ENCODE results near the gene STX8. TPM values are rescaled to one million over a fixed set of nuclear protein-coding genes. Genes with fewer than 3 reads are reported as not detected.

Gene STX8
- total RNA-seq, 1 donor from 2014 or later = 50.6 TPM

DNA sequence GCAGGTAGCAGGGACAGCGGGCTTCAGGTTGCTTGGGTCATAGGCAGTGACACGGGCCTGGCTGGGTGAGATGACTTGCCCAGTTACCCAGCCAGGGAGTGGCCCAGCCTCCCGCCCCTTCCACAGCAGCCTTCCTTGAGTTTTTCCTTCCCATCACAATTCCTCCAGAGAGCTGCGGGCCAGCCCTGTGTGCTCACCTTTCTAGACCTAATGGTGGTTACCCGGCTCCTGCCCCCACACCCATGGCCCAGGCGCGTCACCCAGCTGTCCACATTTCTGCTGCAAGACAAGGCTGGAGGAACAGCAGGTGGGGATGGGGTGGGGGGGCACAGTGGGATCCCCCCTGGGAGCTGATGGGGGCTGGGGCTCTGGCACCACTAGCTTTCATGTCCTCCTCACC lies 351.1 kb downstream of the STX8 start:
- DNase-seq (ENCODE audit: low spot score) = peak; percentile 68
- TF ChIP-seq, protein P1, sequence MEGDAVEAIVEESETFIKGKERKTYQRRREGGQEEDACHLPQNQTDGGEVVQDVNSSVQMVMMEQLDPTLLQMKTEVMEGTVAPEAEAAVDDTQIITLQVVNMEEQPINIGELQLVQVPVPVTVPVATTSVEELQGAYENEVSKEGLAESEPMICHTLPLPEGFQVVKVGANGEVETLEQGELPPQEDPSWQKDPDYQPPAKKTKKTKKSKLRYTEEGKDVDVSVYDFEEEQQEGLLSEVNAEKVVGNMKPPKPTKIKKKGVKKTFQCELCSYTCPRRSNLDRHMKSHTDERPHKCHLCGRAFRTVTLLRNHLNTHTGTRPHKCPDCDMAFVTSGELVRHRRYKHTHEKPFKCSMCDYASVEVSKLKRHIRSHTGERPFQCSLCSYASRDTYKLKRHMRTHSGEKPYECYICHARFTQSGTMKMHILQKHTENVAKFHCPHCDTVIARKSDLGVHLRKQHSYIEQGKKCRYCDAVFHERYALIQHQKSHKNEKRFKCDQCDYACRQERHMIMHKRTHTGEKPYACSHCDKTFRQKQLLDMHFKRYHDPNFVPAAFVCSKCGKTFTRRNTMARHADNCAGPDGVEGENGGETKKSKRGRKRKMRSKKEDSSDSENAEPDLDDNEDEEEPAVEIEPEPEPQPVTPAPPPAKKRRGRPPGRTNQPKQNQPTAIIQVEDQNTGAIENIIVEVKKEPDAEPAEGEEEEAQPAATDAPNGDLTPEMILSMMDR (IDR thresholded peaks at IDR 0.05) = no peak
- Mint-ChIP-seq H3K36me3 (ENCODE audit: low read depth) (no peaks in the 10 kb centered on the region), H3K27ac (ENCODE audit: unreplicated experiment) (no peak overlapping the region), H3K4me1 (ENCODE audit: low read depth) (peaks cover 1% of the 10 kb centered on the region), H3K4me3 (ENCODE audit: unreplicated experiment) (no peak overlapping the region), H3K27me3 (ENCODE audit: low read depth) (peaks cover 1% of the 10 kb centered on the region), H3K9me3 (ENCODE audit: low read depth) (no peaks in the 10 kb centered on the region)

DNA sequence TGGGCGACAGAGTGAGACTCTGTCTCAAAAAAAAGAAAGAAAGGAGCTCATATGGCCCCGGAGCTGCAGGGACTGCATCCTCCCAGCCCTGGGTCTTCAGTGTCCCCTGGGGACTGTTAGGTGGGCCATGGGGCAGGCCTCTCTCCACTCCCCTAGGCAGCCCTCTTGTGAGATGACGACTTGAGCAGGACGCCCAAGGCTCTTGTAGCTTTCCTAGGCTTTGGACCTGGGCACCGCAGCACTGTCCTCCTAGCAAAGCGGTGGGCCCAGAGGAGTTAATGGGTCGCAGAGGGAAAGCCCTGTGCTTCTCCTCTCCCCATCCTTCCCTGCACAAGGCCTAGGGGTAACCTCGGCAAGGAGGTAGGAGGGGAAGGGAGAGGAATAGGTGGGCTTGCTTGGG lies 352.1 kb downstream of the STX8 start:
- no peaks in the 10 kb centered on the region for H3K9me3 Mint-ChIP-seq (ENCODE audit: low read depth)
- H3K36me3 Mint-ChIP-seq (ENCODE audit: low read depth) = no peaks in the 10 kb centered on the region
- no peaks in the 10 kb centered on the region for H3K27me3 Mint-ChIP-seq (ENCODE audit: low read depth)
- no peak for DNase-seq (ENCODE audit: low spot score)
- H3K4me3 Mint-ChIP-seq (ENCODE audit: unreplicated experiment) = no peak overlapping the region
- no peak overlapping the region for H3K27ac Mint-ChIP-seq (ENCODE audit: unreplicated experiment)
- TF ChIP-seq, protein P1 (IDR thresholded peaks at IDR 0.05) = no peak
- H3K4me1 Mint-ChIP-seq (ENCODE audit: low read depth) = no peaks in the 10 kb centered on the region

- H3K9me3 Mint-ChIP-seq (ENCODE audit: low read depth) = no peaks in the 10 kb centered on the region
- TF ChIP-seq, protein P1 (IDR thresholded peaks at IDR 0.05) = no peak
- no peak overlapping the region for H3K27ac Mint-ChIP-seq (ENCODE audit: unreplicated experiment)
- H3K4me3 Mint-ChIP-seq (ENCODE audit: unreplicated experiment) = no peak overlapping the region
- H3K27me3 Mint-ChIP-seq (ENCODE audit: low read depth) = no peaks in the 10 kb centered on the region
- H3K4me1 Mint-ChIP-seq (ENCODE audit: low read depth) = peaks cover 14% of the 10 kb centered on the region
- peaks cover 3% of the 10 kb centered on the region for H3K36me3 Mint-ChIP-seq (ENCODE audit: low read depth)
- no peak for DNase-seq (ENCODE audit: low spot score)
These were observed 353.8 kb downstream of the STX8 start for GRCh38 chr17:9221922-9222180.

DNA sequence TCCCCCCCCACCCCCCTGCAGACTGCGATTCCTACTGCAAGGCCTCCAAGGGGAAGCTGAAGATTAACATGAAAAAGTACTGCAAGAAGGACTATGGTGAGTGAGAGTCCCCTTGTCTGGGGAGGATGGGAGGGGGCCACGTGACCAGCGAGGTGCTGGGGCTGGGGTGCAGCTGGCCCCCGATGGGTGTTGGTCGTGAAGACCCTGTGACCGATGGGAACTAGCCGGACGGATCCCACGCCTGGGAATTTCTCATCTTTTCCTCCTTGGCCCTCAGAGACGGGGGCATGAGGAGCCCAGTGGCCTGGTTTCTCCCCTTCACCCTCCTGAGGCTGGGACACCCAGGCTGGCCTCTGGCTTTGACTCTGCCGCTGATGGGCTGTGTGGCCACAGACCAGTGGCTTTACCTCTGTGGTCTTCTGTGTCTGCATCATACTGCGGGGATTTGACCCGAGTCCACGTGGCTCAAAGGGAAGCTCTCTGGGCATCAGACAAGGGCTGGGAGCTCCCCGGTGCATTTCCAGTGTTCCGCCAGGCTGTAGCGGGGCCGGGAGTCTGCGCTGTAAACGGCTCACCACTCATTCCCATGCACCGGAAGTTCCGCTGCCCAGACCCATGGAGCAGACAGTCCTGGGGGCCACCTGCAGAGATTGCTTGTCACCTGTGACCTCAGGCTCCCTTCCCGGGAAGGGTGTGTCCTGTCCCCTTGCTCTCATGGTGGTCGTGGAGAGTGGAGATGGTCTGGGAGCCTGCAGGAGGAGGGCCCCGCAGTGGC lies 354.3 kb downstream of the STX8 start:
- TF ChIP-seq, protein P1 (IDR thresholded peaks at IDR 0.05) = no peak
- H3K4me1 Mint-ChIP-seq (ENCODE audit: low read depth) = peaks cover 14% of the 10 kb centered on the region
- peaks cover 3% of the 10 kb centered on the region for H3K36me3 Mint-ChIP-seq (ENCODE audit: low read depth)
- H3K27ac Mint-ChIP-seq (ENCODE audit: unreplicated experiment) = no peak overlapping the region
- H3K9me3 Mint-ChIP-seq (ENCODE audit: low read depth) = peaks cover 2% of the 10 kb centered on the region
- no peak overlapping the region for H3K4me3 Mint-ChIP-seq (ENCODE audit: unreplicated experiment)
- peak; percentile 82 for DNase-seq (ENCODE audit: low spot score)
- H3K27me3 Mint-ChIP-seq (ENCODE audit: low read depth) = no peaks in the 10 kb centered on the region

- no peaks in the 10 kb centered on the region for H3K27me3 Mint-ChIP-seq (ENCODE audit: low read depth)
- H3K4me3 Mint-ChIP-seq (ENCODE audit: unreplicated experiment) = no peak overlapping the region
- H3K36me3 Mint-ChIP-seq (ENCODE audit: low read depth) = peaks cover 10% of the 10 kb centered on the region
- peaks cover 14% of the 10 kb centered on the region for H3K4me1 Mint-ChIP-seq (ENCODE audit: low read depth)
- H3K9me3 Mint-ChIP-seq (ENCODE audit: low read depth) = peaks cover 10% of the 10 kb centered on the region
- no peak overlapping the region for H3K27ac Mint-ChIP-seq (ENCODE audit: unreplicated experiment)
- DNase-seq (ENCODE audit: low spot score) = peak; percentile 38
- TF ChIP-seq, protein P1 (IDR thresholded peaks at IDR 0.05) = no peak
These were observed 355.0 kb downstream of the STX8 start for GRCh38 chr17:9220398-9221146.
